Tibial nerve (tissue), 4 donors: Measurements from ENCODE around the gene GALNS. TPM values are rescaled to one million over a fixed set of nuclear protein-coding genes. Genes with fewer than 3 reads are reported as not detected.

Source experiments
- DNase-seq, 2 donors: peaks; one replicate each; pipeline ENCODE4 v3.0.0-alpha.2; 2019; ENCODE audit warnings: low spot score in 2 of 2
- H3K27ac ChIP-seq, 4 donors: fragments of 200-600 bp; sonication (generic) in 3 of 4; one replicate each; pipeline ENCODE4 v1.5.1; 2017 to 2019; ENCODE audit warnings: mild to moderate bottlenecking in 1 of 4
- H3K27me3 ChIP-seq, 2 donors: fragments of 200-600 bp; sonication (generic) in 1 of 2; one replicate each; pipeline versions ENCODE4 v1.5.1 to v1.6.0; 2017 to 2019
- H3K36me3 ChIP-seq, 3 donors: fragments of 200-600 bp; sonication (generic); one replicate each; pipeline ENCODE4 v1.5.1; 2018 to 2019
- H3K4me1 ChIP-seq, 4 donors: fragments of 200-600 bp; sonication (generic) in 3 of 4; one replicate each; pipeline ENCODE4 v1.5.1; 2017 to 2019
- H3K4me3 ChIP-seq, 4 donors: fragments of 200-600 bp; sonication (generic) in 3 of 4; one replicate each; pipeline ENCODE4 v1.5.1; 2017 to 2019; ENCODE audit warnings: mild to moderate bottlenecking in 1 of 4, moderate library complexity in 1 of 4
- H3K9me3 ChIP-seq, 4 donors: fragments of 200-600 bp; sonication (generic) in 3 of 4; one replicate each; pipeline ENCODE4 v1.5.1; 2017 to 2019
- EP300 ChIP-seq, 2 donors: sonication (generic); formaldehyde crosslinking; IDR thresholded peaks; one replicate each; pipeline ENCODE4 v1.6.1; 2017; ENCODE audit warnings: antibody characterized with exemption in 2 of 2, mild to moderate bottlenecking in 1 of 2
- POLR2A ChIP-seq, 2 donors: fragments of 450-650 bp; IDR thresholded peaks; one replicate each; pipeline ENCODE4 v1.6.1; 2017; ENCODE audit warnings: antibody characterized with exemption in 2 of 2, mild to moderate bottlenecking in 2 of 2, moderate library complexity in 2 of 2
- WGBS, 2 donors: methylation state at CpG; one replicate each; pipeline ENCODE4 v1.1.5; 2018; 5-methylcytosine and 5-hydroxymethylcytosine counted together
- total RNA-seq, 4 donors: library from RNA; depleted of rRNA; stranded (reverse); fragments of >200 nt; gene quantifications; one replicate each; pipeline ENCODE4 v1.1.0, GENCODE V29; 2016
- TF ChIP-seq, protein P1 (sequence below), 5 experiments: fragments of 200-600 bp in 3 of 5; fragments of 450-650 bp in 2 of 5; sonication (generic) in 3 of 5; IDR thresholded peaks; one replicate each; pipeline ENCODE4 v1.5.1; 2016 to 2019; ENCODE audit warnings: antibody characterized with exemption in 5 of 5, mild to moderate bottlenecking in 3 of 5, moderate library complexity in 2 of 5

GALNS gene
- total RNA-seq, 4 donors from 2014 or later: 15.1 to 80.1 (median 43.2) TPM

DNA sequence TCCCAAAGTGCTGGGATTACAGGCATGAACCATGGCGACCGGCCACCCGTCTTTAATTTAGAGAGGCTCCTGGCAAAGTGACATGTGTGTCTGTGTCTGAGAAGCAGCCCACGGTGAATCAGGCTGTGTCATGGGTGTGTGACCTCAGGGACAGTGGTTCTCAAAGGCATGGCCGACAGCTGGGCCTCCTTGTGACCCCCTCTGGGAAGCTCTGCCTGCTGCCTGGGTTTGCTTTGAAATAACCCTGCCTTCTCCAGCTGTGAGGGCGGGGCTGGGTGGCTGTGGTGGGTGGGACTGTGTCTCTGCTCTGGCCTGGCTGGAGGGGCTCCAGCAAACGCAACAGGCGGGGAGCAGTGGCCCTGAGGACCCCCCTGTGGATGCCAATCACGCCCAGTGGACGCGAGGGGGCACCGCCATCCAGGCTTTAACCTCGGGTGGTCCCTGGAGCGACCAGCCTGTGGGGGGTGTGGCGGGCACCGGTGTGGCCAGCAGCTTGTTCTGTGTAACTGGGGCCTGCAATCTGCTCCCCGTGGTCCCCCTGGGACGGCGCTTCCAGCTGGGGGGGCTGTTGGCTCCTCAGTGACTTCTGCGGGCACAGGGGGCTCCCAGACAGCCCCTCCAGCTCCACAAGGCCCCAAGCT is 36.2 kb downstream of the GALNS start:
- Histone ChIP-seq H3K36me3 (peaks cover 0 to 84% (median 6%) of the 10 kb centered on the region in 3 donors), H3K27me3 (no peaks in the 10 kb centered on the region), H3K4me1 (no peaks in the 10 kb centered on the region), H3K9me3 (no peaks in the 10 kb centered on the region), H3K4me3 (no peak overlapping the region), H3K27ac (no peak overlapping the region)
- WGBS, 2 donors: 79 to 84% methylated on average over 18 to 20 of the region's 20 CpGs
- TF ChIP-seq POLR2A (IDR thresholded peaks at IDR 0.05) (no peak), EP300 (IDR thresholded peaks at IDR 0.05) (no peak)
- TF ChIP-seq, protein P1, sequence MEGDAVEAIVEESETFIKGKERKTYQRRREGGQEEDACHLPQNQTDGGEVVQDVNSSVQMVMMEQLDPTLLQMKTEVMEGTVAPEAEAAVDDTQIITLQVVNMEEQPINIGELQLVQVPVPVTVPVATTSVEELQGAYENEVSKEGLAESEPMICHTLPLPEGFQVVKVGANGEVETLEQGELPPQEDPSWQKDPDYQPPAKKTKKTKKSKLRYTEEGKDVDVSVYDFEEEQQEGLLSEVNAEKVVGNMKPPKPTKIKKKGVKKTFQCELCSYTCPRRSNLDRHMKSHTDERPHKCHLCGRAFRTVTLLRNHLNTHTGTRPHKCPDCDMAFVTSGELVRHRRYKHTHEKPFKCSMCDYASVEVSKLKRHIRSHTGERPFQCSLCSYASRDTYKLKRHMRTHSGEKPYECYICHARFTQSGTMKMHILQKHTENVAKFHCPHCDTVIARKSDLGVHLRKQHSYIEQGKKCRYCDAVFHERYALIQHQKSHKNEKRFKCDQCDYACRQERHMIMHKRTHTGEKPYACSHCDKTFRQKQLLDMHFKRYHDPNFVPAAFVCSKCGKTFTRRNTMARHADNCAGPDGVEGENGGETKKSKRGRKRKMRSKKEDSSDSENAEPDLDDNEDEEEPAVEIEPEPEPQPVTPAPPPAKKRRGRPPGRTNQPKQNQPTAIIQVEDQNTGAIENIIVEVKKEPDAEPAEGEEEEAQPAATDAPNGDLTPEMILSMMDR (IDR thresholded peaks at IDR 0.05): no peak
- no peak for DNase-seq

DNA sequence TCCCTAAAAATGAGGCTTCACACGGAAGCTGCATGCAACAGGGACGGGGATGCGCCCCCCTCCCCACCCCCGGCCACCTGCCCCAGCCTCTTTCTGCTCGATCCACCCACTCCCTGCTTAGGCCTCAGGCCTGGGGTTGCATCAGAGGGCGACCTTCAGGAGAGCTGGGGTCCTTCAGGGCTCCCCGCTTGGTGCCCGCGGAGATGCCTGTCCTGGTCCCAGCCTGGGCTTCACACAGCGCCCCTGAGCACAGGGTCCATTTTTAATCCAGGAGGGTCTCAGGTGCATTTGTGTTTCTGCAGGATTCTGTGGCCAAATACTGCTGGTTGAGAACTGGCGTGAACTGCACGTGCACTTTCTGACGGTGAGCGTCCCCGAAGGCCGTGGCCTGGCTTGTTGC is 37.6 kb downstream of the GALNS start:
- H3K9me3 ChIP-seq: no peaks in the 10 kb centered on the region
- TF ChIP-seq, protein P1 (IDR thresholded peaks at IDR 0.05): no peak
- TF ChIP-seq EP300 (IDR thresholded peaks at IDR 0.05): no peak
- no peak for TF ChIP-seq POLR2A (IDR thresholded peaks at IDR 0.05)
- WGBS, 2 donors: 84 to 88% methylated on average over 7 to 13 of the region's 16 CpGs
- no peak overlapping the region for H3K27ac ChIP-seq
- no peak overlapping the region for H3K4me3 ChIP-seq
- peaks cover 0 to 70% (median 6%) of the 10 kb centered on the region in 3 donors for H3K36me3 ChIP-seq
- no peak for DNase-seq
- no peaks in the 10 kb centered on the region for H3K4me1 ChIP-seq
- H3K27me3 ChIP-seq: no peaks in the 10 kb centered on the region

DNA sequence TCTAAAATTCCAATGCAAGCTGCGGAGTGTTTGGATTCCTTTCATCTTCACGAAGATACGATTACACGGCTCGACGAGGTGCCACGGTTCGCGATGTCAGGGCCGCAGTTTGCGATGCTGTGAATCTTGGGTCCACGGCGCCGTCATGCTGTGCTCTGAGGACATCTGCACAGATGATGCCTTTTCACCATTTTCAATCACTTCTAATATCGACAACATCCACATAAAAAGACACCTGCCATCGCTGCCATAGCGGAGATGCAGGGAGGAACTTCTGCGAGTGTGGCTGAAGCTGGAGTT is 38.2 kb downstream of the GALNS start:
- H3K9me3 ChIP-seq: no peaks in the 10 kb centered on the region
- H3K27me3 ChIP-seq: no peaks in the 10 kb centered on the region
- H3K36me3 ChIP-seq: peaks cover 0 to 64% (median 6%) of the 10 kb centered on the region in 3 donors
- 88% methylated on average over 18 of the region's 18 CpGs for WGBS, 2 donors
- TF ChIP-seq, protein P1 (IDR thresholded peaks at IDR 0.05): no peak
- TF ChIP-seq EP300 (IDR thresholded peaks at IDR 0.05) (no peak), POLR2A (IDR thresholded peaks at IDR 0.05) (no peak)
- no peak overlapping the region for H3K27ac ChIP-seq
- H3K4me1 ChIP-seq: no peaks in the 10 kb centered on the region
- DNase-seq: no peak
- no peak overlapping the region for H3K4me3 ChIP-seq

DNA sequence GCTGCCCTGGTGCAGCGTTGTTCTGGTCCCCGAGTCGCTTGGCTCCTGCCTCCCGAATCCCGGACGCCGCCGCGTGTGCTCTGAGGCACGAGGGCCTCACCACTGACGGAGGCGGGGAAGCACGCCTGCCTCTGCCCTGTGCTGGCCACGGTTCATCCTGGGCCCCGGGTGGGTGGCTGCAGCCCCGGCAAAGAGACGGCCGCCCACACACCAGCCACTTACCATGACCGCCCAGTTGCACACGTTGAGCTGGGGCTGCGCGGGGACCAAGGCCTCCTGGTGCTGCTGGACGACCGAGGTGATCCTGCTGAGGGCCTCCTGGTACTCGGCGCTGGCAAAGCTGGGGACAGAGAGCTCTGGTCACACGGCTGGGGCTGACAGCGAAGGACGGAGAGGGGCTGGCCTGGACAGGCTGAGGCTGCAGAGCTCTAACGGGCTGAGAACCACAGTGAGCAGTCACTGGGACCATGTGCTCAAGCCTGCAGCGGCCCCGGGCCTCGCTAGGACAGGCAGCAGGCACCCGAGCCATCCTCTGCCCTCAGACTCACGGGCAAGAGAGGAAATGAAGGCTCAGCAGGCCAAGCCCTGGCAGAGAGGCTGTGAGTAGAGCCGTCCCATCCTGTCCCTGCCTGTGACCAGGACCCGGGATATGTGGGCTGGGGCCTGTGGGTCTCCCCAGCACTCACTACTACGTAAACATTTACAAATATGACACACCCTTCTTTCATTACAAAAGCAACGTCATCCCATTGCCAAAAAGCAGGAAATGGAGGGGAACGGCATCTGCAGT is 38.8 kb downstream of the GALNS start:
- DNase-seq: no peak
- Histone ChIP-seq H3K4me3 (no peak overlapping the region), H3K36me3 (peaks cover 0 to 59% (median 6%) of the 10 kb centered on the region in 3 donors), H3K27me3 (no peaks in the 10 kb centered on the region), H3K27ac (no peak overlapping the region), H3K9me3 (no peaks in the 10 kb centered on the region), H3K4me1 (peaks cover 0 to 5% (median 3%) of the 10 kb centered on the region in 4 donors)
- TF ChIP-seq POLR2A (IDR thresholded peaks at IDR 0.05): no peak
- TF ChIP-seq, protein P1 (IDR thresholded peaks at IDR 0.05): no peak
- TF ChIP-seq EP300 (IDR thresholded peaks at IDR 0.05): no peak
- WGBS, 2 donors: 52 to 78% methylated on average over 12 to 33 of the region's 40 CpGs
